ENCODE data around the gene LRRC27. TPM values are rescaled to one million over a fixed set of nuclear protein-coding genes. Genes with fewer than 3 reads are reported as not detected.

LRRC27 gene
- total and polyA plus RNA-seq, 2 donors (not counting 1 experiment from before 2014, with no cell fraction given): 4.1 to 11.7 TPM

GRCh38 chr10:132299371-132300336 is 32.3 kb upstream of the LRRC27 start:
- Histone ChIP-seq H3K27me3 (ENCODE audit: control insufficient read depth, insufficient read depth, low read length) (no peaks in the 10 kb centered on the region), H3K4me2 (ENCODE audit: extremely low read depth, insufficient read depth, low read length) (no peak overlapping the region), H3K79me2 (ENCODE audit: control insufficient read depth, insufficient read depth, low read length) (no peaks in the 10 kb centered on the region), H3K36me3 (ENCODE audit: control insufficient read depth, insufficient read depth, low read length) (no peaks in the 10 kb centered on the region), H3K4me3 (replicated peaks in 1 of 4; ENCODE audit: control extremely low read depth in 1 of 4, insufficient read depth in 1 of 4, low read depth in 3 of 4, low read length in 4 of 4) (no peak overlapping the region), H2AFZ (ENCODE audit: low read length) (no peak overlapping the region), H3K9me3 (ENCODE audit: control insufficient read depth, insufficient read depth, low read depth, low read length) (no peaks in the 10 kb centered on the region), H3K4me1 (ENCODE audit: control insufficient read depth, extremely low read depth, insufficient read depth, low read length) (no peaks in the 10 kb centered on the region), H4K20me1 (ENCODE audit: control insufficient read depth, extremely low read depth, insufficient read depth, low read length) (no peaks in the 10 kb centered on the region), H3K27ac (ENCODE audit: insufficient read depth, low read length) (no peak overlapping the region), H3K9ac (ENCODE audit: insufficient read depth, low read length) (no peak overlapping the region)
- no peak for DNase-seq (ENCODE audit: low read depth in 2 of 2)
- TF ChIP-seq EZH2 (IDR thresholded peaks at IDR 0.05; ENCODE audit: low read length, missing control alignments) (no peak), CTCF (conservative IDR thresholded peaks at IDR 0.05 in 1 of 2, IDR thresholded peaks at IDR 0.05 in 1 of 2; ENCODE audit: low read depth in 1 of 2, low read length in 2 of 2) (no peak)

GRCh38 chr10:132300582-132300981 is 31.4 kb upstream of the LRRC27 start:
- H3K27me3 ChIP-seq (ENCODE audit: control insufficient read depth, insufficient read depth, low read length): no peaks in the 10 kb centered on the region

More at GRCh38 chr10:132300582-132300981, 31.4 kb upstream of the LRRC27 start:
- H3K4me2 ChIP-seq (ENCODE audit: extremely low read depth, insufficient read depth, low read length): no peak overlapping the region
- no peak overlapping the region for H3K9ac ChIP-seq (ENCODE audit: insufficient read depth, low read length)
- no peaks in the 10 kb centered on the region for H3K9me3 ChIP-seq (ENCODE audit: control insufficient read depth, insufficient read depth, low read depth, low read length)
- H2AFZ ChIP-seq (ENCODE audit: low read length): no peak overlapping the region
- no peaks in the 10 kb centered on the region for H3K4me1 ChIP-seq (ENCODE audit: control insufficient read depth, extremely low read depth, insufficient read depth, low read length)
- no peaks in the 10 kb centered on the region for H4K20me1 ChIP-seq (ENCODE audit: control insufficient read depth, extremely low read depth, insufficient read depth, low read length)
- DNase-seq (ENCODE audit: low read depth in 2 of 2): no peak
- no peak overlapping the region for H3K4me3 ChIP-seq (replicated peaks in 1 of 4; ENCODE audit: control extremely low read depth in 1 of 4, insufficient read depth in 1 of 4, low read depth in 3 of 4, low read length in 4 of 4)
- no peaks in the 10 kb centered on the region for H3K36me3 ChIP-seq (ENCODE audit: control insufficient read depth, insufficient read depth, low read length)
- no peak overlapping the region for H3K27ac ChIP-seq (ENCODE audit: insufficient read depth, low read length)
- TF ChIP-seq EZH2 (IDR thresholded peaks at IDR 0.05; ENCODE audit: low read length, missing control alignments) (no peak), CTCF (conservative IDR thresholded peaks at IDR 0.05 in 1 of 2, IDR thresholded peaks at IDR 0.05 in 1 of 2; ENCODE audit: low read depth in 1 of 2, low read length in 2 of 2) (no peak)
- no peaks in the 10 kb centered on the region for H3K79me2 ChIP-seq (ENCODE audit: control insufficient read depth, insufficient read depth, low read length)
